IPS-20b (cell line): Measurements from ENCODE around the gene FAM20C.

ENCODE experiments used
- H3K27ac ChIP-seq: one replicate; pipeline ENCODE4 v1.5.1; 2013; ENCODE audit warnings: low read length
- H3K27me3 ChIP-seq: 2 replicates; pipeline ENCODE4 v1.6.1; 2013; ENCODE audit warnings: mild to moderate bottlenecking, low read length, inconsistent platforms; ENCODE audit not compliant: insufficient read depth
- H3K36me3 ChIP-seq: 2 replicates; pipeline ENCODE4 v1.6.1; 2013; ENCODE audit warnings: low read depth, mild to moderate bottlenecking, inconsistent platforms, low read length, moderate library complexity; ENCODE audit not compliant: insufficient read depth
- H3K4me1 ChIP-seq: 2 replicates; pipeline ENCODE4 v1.6.1; 2013; ENCODE audit warnings: mild to moderate bottlenecking, control low read depth, inconsistent platforms, low read length, moderate library complexity; ENCODE audit not compliant: insufficient read depth
- H3K4me3 ChIP-seq: 2 replicates; pipeline ENCODE4 v1.5.1; 2013; ENCODE audit warnings: mild to moderate bottlenecking, low read length, inconsistent platforms
- H3K9ac ChIP-seq: 2 replicates; pipeline ENCODE4 v1.6.1; 2013; ENCODE audit warnings: low read depth, mild to moderate bottlenecking, inconsistent platforms, low read length, moderate library complexity
- H3K9me3 ChIP-seq: 2 replicates; pipeline ENCODE4 v1.6.1; 2013; ENCODE audit warnings: mild to moderate bottlenecking, low read depth, low read length, inconsistent platforms; ENCODE audit not compliant: insufficient read depth

The FAM20C gene

GRCh38 chr7:170551-171363 lies 21.6 kb upstream of the FAM20C start:
- Histone ChIP-seq H3K27me3 (no peaks in the 10 kb centered on the region), H3K36me3 (no peaks in the 10 kb centered on the region), H3K9me3 (no peaks in the 10 kb centered on the region), H3K4me3 (no peak overlapping the region), H3K4me1 (no peaks in the 10 kb centered on the region), H3K27ac (no peak overlapping the region), H3K9ac (no peak overlapping the region)

GRCh38 chr7:171364-171904 lies 20.9 kb upstream of the FAM20C start:
- no peak overlapping the region for H3K4me3 ChIP-seq
- no peaks in the 10 kb centered on the region for H3K4me1 ChIP-seq
- H3K27ac ChIP-seq, result no peak overlapping the region
- H3K36me3 ChIP-seq, result no peaks in the 10 kb centered on the region
- H3K9me3 ChIP-seq, result no peaks in the 10 kb centered on the region
- no peaks in the 10 kb centered on the region for H3K27me3 ChIP-seq
- H3K9ac ChIP-seq, result no peak overlapping the region

GRCh38 chr7:171912-172515 lies 20.4 kb upstream of the FAM20C start:
- Histone ChIP-seq H3K9me3 (no peaks in the 10 kb centered on the region), H3K9ac (no peak overlapping the region), H3K36me3 (no peaks in the 10 kb centered on the region), H3K27me3 (no peaks in the 10 kb centered on the region), H3K4me1 (no peaks in the 10 kb centered on the region), H3K4me3 (no peak overlapping the region), H3K27ac (no peak overlapping the region)

DNA sequence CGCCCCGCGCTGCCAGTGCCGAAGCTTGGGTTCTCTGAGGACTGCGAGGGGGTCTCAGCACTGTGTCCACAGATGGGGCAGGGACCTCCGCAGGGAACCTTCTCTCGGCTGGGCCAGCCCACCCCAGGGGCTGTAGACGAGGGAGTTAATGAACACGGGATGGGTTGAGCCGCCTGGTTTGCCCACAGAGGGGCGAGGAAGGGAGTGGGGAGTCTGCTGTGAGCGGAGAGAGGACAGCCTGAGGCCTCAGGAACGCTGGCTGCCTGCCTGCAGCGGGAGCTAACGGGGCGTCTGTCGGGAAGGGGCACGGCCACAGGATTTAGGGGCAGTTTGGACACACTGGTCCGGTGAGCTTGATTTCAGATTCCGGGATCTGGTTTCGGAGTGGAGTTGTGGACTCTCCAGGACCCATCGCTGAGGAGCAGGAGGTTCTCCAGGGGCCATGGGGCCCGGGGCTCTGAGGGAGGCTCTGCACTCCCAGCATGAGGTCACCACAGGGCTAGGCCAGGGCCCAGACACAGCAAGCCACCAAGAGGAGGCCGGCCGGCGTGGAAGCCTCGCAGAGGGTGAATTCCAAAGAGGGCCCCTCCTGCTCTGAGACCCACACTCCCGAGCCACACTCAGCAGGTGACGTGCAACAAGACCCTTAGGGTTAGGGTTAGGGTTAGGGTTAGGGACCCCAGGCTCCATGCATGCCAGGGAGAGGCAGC lies 19.0 kb upstream of the FAM20C start:
- Histone ChIP-seq H3K4me1 (no peaks in the 10 kb centered on the region), H3K36me3 (no peaks in the 10 kb centered on the region), H3K27ac (no peak overlapping the region), H3K9me3 (no peaks in the 10 kb centered on the region), H3K27me3 (no peaks in the 10 kb centered on the region), H3K9ac (no peak overlapping the region), H3K4me3 (no peak overlapping the region)

GRCh38 chr7:174716-175115 lies 17.7 kb upstream of the FAM20C start:
- H3K27me3 ChIP-seq, result no peaks in the 10 kb centered on the region

GRCh38 chr7:175955-176354 lies 16.4 kb upstream of the FAM20C start:
- H3K27ac ChIP-seq, result no peak overlapping the region
- H3K4me1 ChIP-seq, result no peaks in the 10 kb centered on the region
- no peak overlapping the region for H3K9ac ChIP-seq
- no peaks in the 10 kb centered on the region for H3K27me3 ChIP-seq
- H3K9me3 ChIP-seq, result no peaks in the 10 kb centered on the region
- no peaks in the 10 kb centered on the region for H3K36me3 ChIP-seq
- H3K4me3 ChIP-seq, result no peak overlapping the region

More at GRCh38 chr7:174716-175115, 17.7 kb upstream of the FAM20C start:
- Histone ChIP-seq H3K36me3 (no peaks in the 10 kb centered on the region), H3K27ac (no peak overlapping the region), H3K9ac (no peak overlapping the region), H3K4me3 (no peak overlapping the region), H3K9me3 (no peaks in the 10 kb centered on the region), H3K4me1 (no peaks in the 10 kb centered on the region)

DNA sequence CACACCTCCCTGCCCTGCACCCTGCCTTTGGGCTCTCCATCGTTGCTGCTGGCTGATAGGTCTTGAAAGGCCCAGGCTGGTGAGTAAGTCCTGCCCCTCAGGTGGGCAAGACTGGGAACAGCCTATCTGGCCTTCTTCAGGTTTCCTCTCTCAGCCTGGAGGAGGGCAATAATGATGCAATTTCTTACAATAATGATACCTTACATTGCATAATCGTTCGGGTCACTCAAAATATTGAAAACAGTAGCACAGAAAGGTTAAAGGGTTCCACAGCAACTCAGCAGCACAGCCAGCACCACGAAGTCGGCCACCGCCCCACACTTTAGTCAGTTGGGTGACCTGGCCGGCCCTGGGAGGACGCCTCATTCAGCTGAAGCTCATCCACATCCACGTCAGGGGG lies 16.0 kb upstream of the FAM20C start:
- H3K4me1 ChIP-seq, result no peaks in the 10 kb centered on the region
- H3K9me3 ChIP-seq, result no peaks in the 10 kb centered on the region
- no peak overlapping the region for H3K4me3 ChIP-seq
- no peaks in the 10 kb centered on the region for H3K36me3 ChIP-seq
- H3K27me3 ChIP-seq, result no peaks in the 10 kb centered on the region
- H3K27ac ChIP-seq, result no peak overlapping the region
- H3K9ac ChIP-seq, result no peak overlapping the region

DNA sequence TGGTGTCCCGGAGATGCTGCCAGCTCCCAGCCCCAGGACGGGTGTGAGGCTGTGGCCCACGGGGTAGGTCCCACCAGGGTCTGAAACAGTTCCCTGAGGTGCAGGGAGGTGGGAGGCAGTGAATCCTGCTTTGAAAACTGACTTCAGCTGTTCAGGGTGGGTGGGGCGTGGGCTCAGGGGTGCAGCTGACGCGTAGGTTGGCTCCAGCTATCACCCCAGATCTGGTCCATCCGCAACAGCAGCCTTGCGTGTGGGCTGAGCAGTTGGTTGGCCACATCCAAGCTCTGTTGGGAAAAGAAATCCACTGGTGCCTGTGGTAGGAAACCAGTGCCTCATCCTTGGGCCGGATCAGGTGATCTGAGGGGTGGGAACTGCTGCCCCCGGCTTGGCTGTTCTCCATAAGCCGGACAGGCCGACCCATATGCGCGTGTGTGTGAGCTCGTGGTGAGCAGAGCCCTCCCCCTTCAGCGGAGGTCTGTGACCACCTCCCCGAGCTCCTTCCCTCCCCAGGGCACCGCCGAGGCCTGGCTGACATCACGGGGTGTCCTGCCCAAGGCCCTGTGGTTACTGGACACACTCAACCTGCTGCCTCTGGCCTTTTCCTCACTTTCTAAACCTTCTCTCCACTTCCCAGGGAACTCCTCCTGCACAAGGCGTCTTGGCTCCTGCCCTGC lies 15.4 kb upstream of the FAM20C start:
- H3K27me3 ChIP-seq, result no peaks in the 10 kb centered on the region
- H3K9ac ChIP-seq, result no peak overlapping the region
- no peaks in the 10 kb centered on the region for H3K36me3 ChIP-seq
- H3K4me3 ChIP-seq, result no peak overlapping the region
- H3K27ac ChIP-seq, result no peak overlapping the region
- no peaks in the 10 kb centered on the region for H3K4me1 ChIP-seq
- H3K9me3 ChIP-seq, result no peaks in the 10 kb centered on the region

DNA sequence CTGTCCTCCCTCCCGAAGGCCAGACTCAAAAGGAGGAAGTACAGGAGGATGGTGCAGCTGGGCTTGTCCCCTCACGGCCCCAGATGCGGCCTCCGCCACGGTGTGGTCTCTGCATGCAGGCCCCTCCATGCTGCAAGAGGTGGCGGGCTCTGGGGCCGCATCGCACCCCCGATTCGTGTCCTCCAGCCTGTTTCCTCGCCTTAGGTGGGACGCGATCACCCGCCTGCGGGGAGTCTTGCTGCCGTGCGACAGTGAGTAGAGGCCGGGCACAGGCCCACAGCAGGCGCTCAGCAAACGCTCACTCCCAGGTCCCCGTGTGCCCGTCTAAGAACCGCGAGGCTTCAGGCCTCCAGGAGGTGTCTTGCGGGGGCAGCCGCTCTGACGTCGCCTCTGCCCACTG lies 13.9 kb upstream of the FAM20C start:
- H3K36me3 ChIP-seq, result no peaks in the 10 kb centered on the region
- H3K27me3 ChIP-seq, result no peaks in the 10 kb centered on the region
- no peak overlapping the region for H3K4me3 ChIP-seq
- H3K9me3 ChIP-seq, result no peaks in the 10 kb centered on the region
- no peak overlapping the region for H3K9ac ChIP-seq
- H3K4me1 ChIP-seq, result no peaks in the 10 kb centered on the region
- no peak overlapping the region for H3K27ac ChIP-seq

DNA sequence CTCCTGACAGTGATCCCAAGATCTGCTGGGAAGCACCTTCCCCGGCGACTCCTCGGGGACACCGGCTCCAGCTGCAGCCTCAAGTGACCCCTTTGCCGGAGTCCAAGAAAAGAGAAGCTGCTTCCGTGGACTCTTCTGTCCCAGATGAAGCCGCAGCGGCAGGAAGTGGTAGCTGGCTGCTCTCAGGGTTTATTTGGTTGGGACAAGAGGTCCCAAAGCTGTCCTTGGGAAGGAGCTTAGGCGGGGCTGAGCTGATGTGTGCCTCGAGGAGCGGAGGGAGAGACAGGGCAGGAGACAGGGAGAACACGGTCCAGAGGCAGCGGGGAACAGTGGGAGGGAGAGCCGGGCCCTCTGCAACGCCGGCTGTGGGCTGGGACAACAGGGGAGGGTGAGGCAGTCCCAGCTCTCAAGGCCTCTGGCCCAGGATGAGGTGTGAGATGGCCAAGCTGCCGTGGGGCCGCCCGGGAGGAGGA lies 13.1 kb upstream of the FAM20C start:
- H3K27ac ChIP-seq, result no peak overlapping the region

GRCh38 chr7:179948-180694 lies 12.2 kb upstream of the FAM20C start:
- no peak overlapping the region for H3K27ac ChIP-seq

More for the DNA sequence above, 13.1 kb upstream of the FAM20C start:
- no peaks in the 10 kb centered on the region for H3K4me1 ChIP-seq
- no peaks in the 10 kb centered on the region for H3K36me3 ChIP-seq
- H3K27me3 ChIP-seq, result no peaks in the 10 kb centered on the region
- no peak overlapping the region for H3K9ac ChIP-seq
- H3K4me3 ChIP-seq, result no peak overlapping the region
- H3K9me3 ChIP-seq, result no peaks in the 10 kb centered on the region

More at GRCh38 chr7:179948-180694, 12.2 kb upstream of the FAM20C start:
- no peaks in the 10 kb centered on the region for H3K36me3 ChIP-seq
- H3K4me1 ChIP-seq, result no peaks in the 10 kb centered on the region
- no peak overlapping the region for H3K9ac ChIP-seq
- no peaks in the 10 kb centered on the region for H3K27me3 ChIP-seq
- H3K4me3 ChIP-seq, result no peak overlapping the region
- no peaks in the 10 kb centered on the region for H3K9me3 ChIP-seq
